Measurements from ENCODE around the gene VSTM2A. TPM values are rescaled to one million over a fixed set of nuclear protein-coding genes. Genes with fewer than 3 reads are reported as not detected.

VSTM2A gene
- polyA plus RNA-seq, 2 of the 4 experiments (the other 2 are of a cell fraction) = not detected

- DNase-seq (ENCODE audit: low read depth in 1 of 2, low spot score in 1 of 2) (no peak), ATAC-seq (no peak), FAIRE-seq (no peak)
- Histone ChIP-seq H3K9me3 (no peaks in the 10 kb centered on the region), H3K4me1 (peaks cover 5% of the 10 kb centered on the region; the same call in 1 of the 3 replicates), H3K4me3 (no peak overlapping the region), H3K4me2 (no peak overlapping the region), H3K27ac (no peak overlapping the region)
- POLR2A ChIA-PET = no interaction called here
- no peak for TF ChIP-seq BCL3 (IDR thresholded peaks at IDR 0.05)
- WGBS (ENCODE audit: missing lambda C conversion rate) = 12% methylated on average over 3 of the region's 3 CpGs
- CTCF ChIA-PET = no interaction called here
Observed at GRCh38 chr7:54550471-54550870, 8.3 kb downstream of the VSTM2A start.

DNA sequence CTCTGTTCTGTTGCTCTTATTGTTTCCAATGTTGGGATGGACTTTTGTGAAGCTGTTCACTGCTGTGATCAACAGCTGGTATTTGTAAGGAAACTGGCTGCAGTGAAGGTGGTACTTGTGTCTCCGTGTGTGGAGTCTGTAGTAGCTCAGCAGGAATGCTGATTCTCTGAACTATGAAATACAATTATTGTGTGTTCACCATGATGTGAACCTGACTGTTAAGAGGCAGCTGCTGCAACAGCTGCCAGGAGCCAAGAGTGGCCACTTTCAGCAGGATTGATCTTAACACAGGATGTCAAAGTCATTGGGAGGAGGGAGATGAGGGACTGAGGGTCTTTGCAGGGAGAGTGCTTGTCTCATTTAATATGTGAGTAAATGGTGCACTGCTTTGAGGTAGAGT lies 13.9 kb downstream of the VSTM2A start:
- ATAC-seq = no peak
- DNase-seq (ENCODE audit: low read depth in 1 of 2, low spot score in 1 of 2) = no peak
- TF ChIP-seq MAZ (IDR thresholded peaks at IDR 0.05; ENCODE audit: borderline replicate concordance, low read depth, low read length) = no peak
- no peak for TF ChIP-seq TP53 (CRISPR knock-in tag; IDR thresholded peaks at IDR 0.05)
- no peak for TF ChIP-seq SREBF2 (IDR thresholded peaks at IDR 0.05)
- no peak for TF ChIP-seq NFE2L2 (conservative IDR thresholded peaks at IDR 0.05; ENCODE audit: low read length)
- no peak for TF ChIP-seq EP300 (IDR thresholded peaks at IDR 0.05)
- no peak for TF ChIP-seq TFCP2L1 (CRISPR knock-in tag; IDR thresholded peaks at IDR 0.05)
- TF ChIP-seq FOXS1 (CRISPR knock-in tag; IDR thresholded peaks at IDR 0.05) = no peak
- TF ChIP-seq ZFP36 (IDR thresholded peaks at IDR 0.05; ENCODE audit: borderline replicate concordance, partially characterized antibody) = no peak
- no peak for TF ChIP-seq CHD4 (IDR thresholded peaks at IDR 0.05; ENCODE audit: borderline replicate concordance)
- no peak for TF ChIP-seq HDAC2 (IDR thresholded peaks at IDR 0.05)
- TF ChIP-seq NR3C1 (IDR thresholded peaks at IDR 0.05) = no peak
- no peak for TF ChIP-seq POLR2AphosphoS2 (conservative IDR thresholded peaks at IDR 0.05; ENCODE audit: low read length)
- no peak for TF ChIP-seq JUNB (IDR thresholded peaks at IDR 0.05)
- TF ChIP-seq EHF (CRISPR knock-in tag; IDR thresholded peaks at IDR 0.05) = no peak
- no peak for TF ChIP-seq HOXB13 (CRISPR knock-in tag; IDR thresholded peaks at IDR 0.05; ENCODE audit: low read depth)
- TF ChIP-seq RAD21 (conservative IDR thresholded peaks at IDR 0.05 in 1 of 2, IDR thresholded peaks at IDR 0.05 in 1 of 2) = no peak
- TF ChIP-seq, protein P1, sequence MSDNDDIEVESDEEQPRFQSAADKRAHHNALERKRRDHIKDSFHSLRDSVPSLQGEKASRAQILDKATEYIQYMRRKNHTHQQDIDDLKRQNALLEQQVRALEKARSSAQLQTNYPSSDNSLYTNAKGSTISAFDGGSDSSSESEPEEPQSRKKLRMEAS (IDR thresholded peaks at IDR 0.05) = no peak
- TF ChIP-seq RCOR1 (IDR thresholded peaks at IDR 0.05; ENCODE audit: low read depth, low read length) = no peak
- no peak for TF ChIP-seq ZC3H11A (IDR thresholded peaks at IDR 0.05)
- Histone ChIP-seq H3K4me1 (no peaks in the 10 kb centered on the region), H3K9me3 (no peaks in the 10 kb centered on the region), H3K4me2 (no peak overlapping the region), H3K4me3 (no peak overlapping the region), H3K27ac (no peak overlapping the region)
- ChIA-PET POLR2A (no interaction called here), CTCF (no interaction called here)
- 0% methylated on average over 1 of the region's 1 CpG for WGBS (ENCODE audit: missing lambda C conversion rate)
- FAIRE-seq = no peak

- DNase-seq (ENCODE audit: low read depth in 1 of 2, low spot score in 1 of 2) = no peak
- no peak for FAIRE-seq
- H3K9me3 ChIP-seq = no peaks in the 10 kb centered on the region
- no peak overlapping the region for H3K27ac ChIP-seq
- no peak for ATAC-seq
- CTCF ChIA-PET = no interaction called here
- POLR2A ChIA-PET = no interaction called here
- no peak overlapping the region for H3K4me3 ChIP-seq
- H3K4me2 ChIP-seq = no peak overlapping the region
- WGBS (ENCODE audit: missing lambda C conversion rate) = 0% methylated on average over 1 of the region's 1 CpG
- no peaks in the 10 kb centered on the region for H3K4me1 ChIP-seq
- TF ChIP-seq RNF2 (IDR thresholded peaks at IDR 0.05; ENCODE audit: borderline replicate concordance, low read depth) (no peak), JUN (IDR thresholded peaks at IDR 0.05) (no peak), RAD21 (conservative IDR thresholded peaks at IDR 0.05 in 1 of 2, IDR thresholded peaks at IDR 0.05 in 1 of 2) (no peak), BCL3 (IDR thresholded peaks at IDR 0.05) (no peak), NPAS2 (CRISPR knock-in tag; IDR thresholded peaks at IDR 0.05; ENCODE audit: borderline replicate concordance) (no peak), KDM1A (IDR thresholded peaks at IDR 0.05; ENCODE audit: low read depth) (no peak), HEYL (CRISPR knock-in tag; IDR thresholded peaks at IDR 0.05) (no peak), KDM5A (IDR thresholded peaks at IDR 0.05) (no peak), ZNF302 (CRISPR knock-in tag; IDR thresholded peaks at IDR 0.05) (no peak), SMC3 (IDR thresholded peaks at IDR 0.05) (no peak), RARB (CRISPR knock-in tag; IDR thresholded peaks at IDR 0.05) (no peak), CTCF (IDR thresholded peaks at IDR 0.05) (no peak), TP53 (CRISPR knock-in tag; IDR thresholded peaks at IDR 0.05) (no peak), MYC (IDR thresholded peaks at IDR 0.05; ENCODE audit: borderline replicate concordance, low read length) (no peak), FOXS1 (CRISPR knock-in tag; IDR thresholded peaks at IDR 0.05) (no peak), MAZ (IDR thresholded peaks at IDR 0.05; ENCODE audit: borderline replicate concordance, low read depth, low read length) (no peak)
- TF ChIP-seq, protein P2, sequence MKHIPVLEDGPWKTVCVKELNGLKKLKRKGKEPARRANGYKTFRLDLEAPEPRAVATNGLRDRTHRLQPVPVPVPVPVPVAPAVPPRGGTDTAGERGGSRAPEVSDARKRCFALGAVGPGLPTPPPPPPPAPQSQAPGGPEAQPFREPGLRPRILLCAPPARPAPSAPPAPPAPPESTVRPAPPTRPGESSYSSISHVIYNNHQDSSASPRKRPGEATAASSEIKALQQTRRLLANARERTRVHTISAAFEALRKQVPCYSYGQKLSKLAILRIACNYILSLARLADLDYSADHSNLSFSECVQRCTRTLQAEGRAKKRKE (CRISPR knock-in tag; IDR thresholded peaks at IDR 0.05; ENCODE audit: low read depth) = no peak
Observed at GRCh38 chr7:54559401-54559800, 17.2 kb downstream of the VSTM2A start.
